Measurements from ENCODE around the gene PARP6. TPM values are rescaled to one million over a fixed set of nuclear protein-coding genes. Genes with fewer than 3 reads are reported as not detected.
"Not testable (repeated sequence)": the region's sequence is repeated elsewhere in the genome, so short reads cannot be mapped to it uniquely, and the experiment has no call there.

PARP6 gene
- total and polyA plus RNA-seq, 4 donors: 4.3 to 15.3 (median 9.3) TPM

GRCh38 chr15:72276326-72276700, 4.0 kb upstream of the PARP6 start:
- Histone ChIP-seq H3K27ac (ENCODE audit: low read depth in 1 of 2, low read length in 2 of 2) (no peak overlapping the region), H3K9me3 (ENCODE audit: control insufficient read depth in 4 of 4, low read length in 3 of 4) (no peaks in the 10 kb centered on the region), H3K27me3 (ENCODE audit: control insufficient read depth in 4 of 4, insufficient read depth in 4 of 4, low read length in 3 of 4) (no peaks in the 10 kb centered on the region), H3K36me3 (ENCODE audit: control insufficient read depth in 4 of 4, insufficient read depth in 3 of 4, low read depth in 1 of 4, low read length in 3 of 4) (no peaks in the 10 kb centered on the region), H3K4me3 (ENCODE audit: low read depth in 1 of 3, low read length in 3 of 3) (no peak overlapping the region), H3K9ac (ENCODE audit: low read depth in 1 of 2, low read length in 2 of 2) (no peak overlapping the region), H3K4me1 (ENCODE audit: control insufficient read depth in 4 of 4, insufficient read depth in 4 of 4, low read length in 3 of 4) (peaks cover 0 to 14% (median 9%) of the 10 kb centered on the region in 4 donors)
- DNase-seq (ENCODE audit: low spot score): no peak
- TF ChIP-seq SP1 (IDR thresholded peaks at IDR 0.05) (no peak), MAX (IDR thresholded peaks at IDR 0.05) (no peak), CTCF (IDR thresholded peaks at IDR 0.05; ENCODE audit: low read depth, low read length, missing input control) (no peak), RAD21 (IDR thresholded peaks at IDR 0.05) (no peak), REST (IDR thresholded peaks at IDR 0.05) (no peak), ATF3 (IDR thresholded peaks at IDR 0.05) (no peak), NR2F2 (IDR thresholded peaks at IDR 0.05) (no peak), GABPA (IDR thresholded peaks at IDR 0.05 in 1 of 2, conservative IDR thresholded peaks at IDR 0.05 in 1 of 2) (no peak), FOXA2 (IDR thresholded peaks at IDR 0.05) (no peak), EGR1 (IDR thresholded peaks at IDR 0.05; ENCODE audit: low read depth in 2 of 2) (no peak), YY1 (IDR thresholded peaks at IDR 0.05) (no peak), RXRA (IDR thresholded peaks at IDR 0.05) (no peak), JUND (IDR thresholded peaks at IDR 0.05) (no peak), HNF4A (conservative IDR thresholded peaks at IDR 0.05) (no peak), FOXA1 (IDR thresholded peaks at IDR 0.05) (no peak), HNF4G (IDR thresholded peaks at IDR 0.05) (no peak), TAF1 (conservative IDR thresholded peaks at IDR 0.05) (no peak)
- TF ChIP-seq, protein P1, sequence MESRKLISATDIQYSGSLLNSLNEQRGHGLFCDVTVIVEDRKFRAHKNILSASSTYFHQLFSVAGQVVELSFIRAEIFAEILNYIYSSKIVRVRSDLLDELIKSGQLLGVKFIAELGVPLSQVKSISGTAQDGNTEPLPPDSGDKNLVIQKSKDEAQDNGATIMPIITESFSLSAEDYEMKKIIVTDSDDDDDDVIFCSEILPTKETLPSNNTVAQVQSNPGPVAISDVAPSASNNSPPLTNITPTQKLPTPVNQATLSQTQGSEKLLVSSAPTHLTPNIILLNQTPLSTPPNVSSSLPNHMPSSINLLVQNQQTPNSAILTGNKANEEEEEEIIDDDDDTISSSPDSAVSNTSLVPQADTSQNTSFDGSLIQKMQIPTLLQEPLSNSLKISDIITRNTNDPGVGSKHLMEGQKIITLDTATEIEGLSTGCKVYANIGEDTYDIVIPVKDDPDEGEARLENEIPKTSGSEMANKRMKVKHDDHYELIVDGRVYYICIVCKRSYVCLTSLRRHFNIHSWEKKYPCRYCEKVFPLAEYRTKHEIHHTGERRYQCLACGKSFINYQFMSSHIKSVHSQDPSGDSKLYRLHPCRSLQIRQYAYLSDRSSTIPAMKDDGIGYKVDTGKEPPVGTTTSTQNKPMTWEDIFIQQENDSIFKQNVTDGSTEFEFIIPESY (IDR thresholded peaks at IDR 0.05): no peak

DNA sequence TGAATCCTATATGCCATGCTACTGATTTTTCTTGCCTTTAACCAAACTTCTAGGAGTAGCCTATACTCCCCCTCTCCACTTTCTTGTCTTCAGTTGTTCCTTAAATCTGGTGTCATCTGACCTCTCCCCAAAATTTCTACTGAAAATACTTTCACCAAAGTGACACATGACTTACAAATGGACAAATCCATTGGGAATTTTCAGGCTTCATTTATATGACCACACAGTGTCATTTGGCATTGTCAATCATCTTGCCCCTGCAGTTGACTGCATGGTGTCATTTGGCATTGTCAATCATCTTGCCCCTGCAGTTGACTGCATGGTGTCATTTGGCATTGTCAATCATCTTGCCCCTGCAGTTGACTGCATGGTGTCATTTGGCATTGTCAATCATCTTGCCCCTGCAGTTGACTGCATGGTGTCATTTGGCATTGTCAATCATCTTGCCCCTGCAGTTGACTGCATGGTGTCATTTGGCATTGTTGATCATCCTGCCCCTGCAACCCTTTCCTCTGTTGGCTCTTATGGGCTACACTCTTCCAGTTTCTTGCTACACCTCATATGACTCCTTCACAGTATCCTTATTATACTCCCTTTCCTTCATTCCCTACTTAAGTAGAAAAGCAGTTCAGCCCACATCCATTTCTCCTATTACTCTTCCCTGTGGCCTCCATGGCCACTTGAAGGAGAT, 3.4 kb upstream of the PARP6 start:
- not testable (repeated sequence) for H3K9ac ChIP-seq (ENCODE audit: low read depth in 1 of 2, low read length in 2 of 2); H3K9me3 ChIP-seq (ENCODE audit: control insufficient read depth in 4 of 4, low read length in 3 of 4); H3K27me3 ChIP-seq (ENCODE audit: control insufficient read depth in 4 of 4, insufficient read depth in 4 of 4, low read length in 3 of 4); H3K4me3 ChIP-seq (ENCODE audit: low read depth in 1 of 3, low read length in 3 of 3); DNase-seq (ENCODE audit: low spot score); H3K4me1 ChIP-seq (ENCODE audit: control insufficient read depth in 4 of 4, insufficient read depth in 4 of 4, low read length in 3 of 4); H3K36me3 ChIP-seq (ENCODE audit: control insufficient read depth in 4 of 4, insufficient read depth in 3 of 4, low read depth in 1 of 4, low read length in 3 of 4); H3K27ac ChIP-seq (ENCODE audit: low read depth in 1 of 2, low read length in 2 of 2)

Data from liver (tissue), 9 donors.